HG03460 (cell line): ENCODE data around the gene DENND1A.
"Not testable (repeated sequence)": the region's sequence is repeated elsewhere in the genome, so short reads cannot be mapped to it uniquely, and the experiment has no call there.

ENCODE experiments used
- ATAC-seq: cut with Tn5 transposase; IDR thresholded peaks from one replicate; pipeline ENCODE4 v1.9.1; 2021; ENCODE audit not compliant: unreplicated experiment

DENND1A gene

DNA sequence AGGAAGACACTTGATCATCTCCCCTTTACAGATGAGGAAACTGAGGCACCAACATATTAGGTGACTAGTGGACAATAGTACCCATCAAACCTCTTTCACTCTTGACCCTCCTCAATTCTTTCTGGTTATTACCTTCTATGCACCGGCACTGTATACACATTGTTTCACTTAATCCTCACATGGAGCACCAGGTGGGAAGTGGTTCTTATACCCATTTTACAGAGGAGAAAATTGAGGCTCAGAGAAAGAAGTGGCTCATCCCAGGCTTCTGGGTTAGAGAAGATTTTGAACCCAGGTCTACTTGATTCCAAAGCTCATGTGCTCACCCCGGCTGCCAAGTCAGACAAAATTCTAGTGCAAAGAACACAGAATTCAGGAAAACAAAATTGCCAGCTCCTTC is 17.4 kb upstream of the DENND1A start:
- no peak for ATAC-seq

- ATAC-seq = no peak
Measured at GRCh38 chr9:123946101-123946821, 16.3 kb upstream of the DENND1A start.

GRCh38 chr9:123945532-123945931 is 15.6 kb upstream of the DENND1A start:
- no peak for ATAC-seq

- not testable (repeated sequence) for ATAC-seq
Measured at GRCh38 chr9:123944464-123944863, 14.5 kb upstream of the DENND1A start.

- no peak for ATAC-seq
Measured at GRCh38 chr9:123943671-123944070, 13.7 kb upstream of the DENND1A start.

DNA sequence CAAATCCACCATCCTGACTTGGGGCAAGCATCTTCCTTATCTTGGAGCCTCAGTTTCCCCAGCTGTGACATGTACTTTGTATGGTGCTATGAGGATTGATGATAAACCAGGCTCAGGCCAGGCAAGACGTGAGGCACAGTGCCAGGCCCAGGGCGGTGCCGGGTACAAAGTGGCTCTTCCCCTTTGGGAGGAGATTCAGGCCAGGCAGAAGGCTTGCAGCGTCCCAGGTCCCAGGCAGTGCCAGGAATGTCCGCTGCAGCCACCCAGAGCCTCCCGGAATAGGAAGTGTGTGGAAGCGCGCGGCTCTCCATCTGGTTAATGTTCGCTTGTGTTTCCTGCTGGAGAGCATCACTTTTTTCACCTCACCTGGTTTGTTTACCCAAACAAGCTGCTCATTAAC is 12.6 kb upstream of the DENND1A start:
- no peak for ATAC-seq

GRCh38 chr9:123941524-123942070 is 11.7 kb upstream of the DENND1A start:
- no peak for ATAC-seq

- no peak for ATAC-seq
Measured at GRCh38 chr9:123940721-123941523, 11.0 kb upstream of the DENND1A start.

DNA sequence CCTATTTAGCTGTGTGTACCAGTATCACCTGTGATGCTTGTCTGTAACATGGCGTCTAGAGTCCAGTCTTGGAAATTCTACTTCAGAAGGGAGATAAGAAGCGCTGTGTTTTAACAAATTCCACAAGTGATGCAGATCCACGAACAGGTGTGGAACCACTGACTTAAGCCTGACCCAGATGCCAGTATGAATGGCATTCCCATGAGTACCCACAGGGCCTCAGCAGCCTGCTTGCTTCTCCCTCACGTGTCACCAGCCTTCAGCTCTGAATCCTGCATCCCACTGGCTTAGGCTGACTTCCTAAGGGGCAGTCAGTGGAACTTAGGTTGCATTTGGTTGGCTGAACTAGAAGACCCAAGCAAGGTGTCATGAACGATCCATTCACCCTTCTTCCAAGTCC is 8.5 kb upstream of the DENND1A start:
- ATAC-seq = no peak

DNA sequence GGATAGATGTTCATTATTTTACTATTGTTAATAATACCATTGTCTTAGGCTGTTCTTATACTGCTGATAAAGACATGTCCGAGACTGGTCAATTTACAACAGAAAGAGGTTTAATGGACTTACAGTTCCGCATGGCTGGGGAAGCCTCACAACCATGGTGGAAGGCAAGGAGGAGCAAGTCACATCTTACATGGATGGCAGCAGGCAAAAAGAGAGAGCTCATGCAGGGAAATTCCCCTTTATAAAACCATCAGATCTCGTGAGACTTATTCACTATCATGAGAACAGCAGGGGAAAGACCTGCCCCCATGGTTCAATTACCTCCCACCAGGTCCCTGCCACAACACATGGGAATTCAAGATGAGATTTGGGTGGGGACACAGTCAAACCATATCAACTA is 6.6 kb upstream of the DENND1A start:
- ATAC-seq = not testable (repeated sequence)

- no peak for ATAC-seq
Measured at GRCh38 chr9:123933440-123934212, 3.7 kb upstream of the DENND1A start.

DNA sequence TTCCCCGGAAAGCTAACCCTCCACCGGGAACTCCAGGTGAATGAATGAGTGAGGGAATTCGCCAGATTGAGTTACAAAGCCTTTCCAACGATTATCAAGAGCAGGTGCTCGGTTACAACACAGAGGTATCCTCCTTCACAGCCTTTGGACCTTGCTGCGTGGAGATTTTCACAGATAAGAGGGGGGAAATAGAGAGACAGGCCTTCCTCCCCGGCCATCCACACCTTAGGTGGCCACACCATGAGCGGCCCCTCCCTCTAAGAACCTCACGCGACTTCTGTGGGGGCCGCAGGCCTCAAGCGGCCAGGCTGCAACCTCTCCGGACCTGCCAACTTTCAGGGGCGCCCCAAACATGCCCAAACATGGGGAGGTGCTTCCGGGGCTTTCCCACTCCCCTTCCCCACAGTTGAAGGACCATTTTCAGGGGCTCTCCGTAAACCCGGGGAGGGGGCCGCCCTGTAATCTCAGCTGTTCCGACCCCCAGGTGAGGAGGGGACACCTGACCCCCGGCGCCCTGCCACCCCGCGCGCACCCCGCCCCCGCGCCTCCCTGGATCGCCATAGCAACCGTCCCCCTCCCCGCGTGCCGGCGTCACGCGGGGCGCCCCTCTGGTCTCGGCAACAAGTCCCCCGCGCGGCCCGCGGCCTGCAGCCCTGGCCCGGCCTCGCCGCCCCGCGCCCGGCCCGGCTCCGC is 603 bp downstream of the DENND1A start:
- peak; percentile 29 for ATAC-seq

- no peak for ATAC-seq
Measured at GRCh38 chr9:123928533-123929176, 1.3 kb downstream of the DENND1A start.

- ATAC-seq = no peak
Measured at GRCh38 chr9:123927625-123928532, 2.0 kb downstream of the DENND1A start.

GRCh38 chr9:123926941-123927340 is 3.0 kb downstream of the DENND1A start:
- ATAC-seq = no peak

GRCh38 chr9:123925819-123926218 is 4.1 kb downstream of the DENND1A start:
- no peak for ATAC-seq

GRCh38 chr9:123925161-123925560 is 4.8 kb downstream of the DENND1A start:
- no peak for ATAC-seq

- no peak for ATAC-seq
Measured at GRCh38 chr9:123924727-123925126, 5.2 kb downstream of the DENND1A start.

DNA sequence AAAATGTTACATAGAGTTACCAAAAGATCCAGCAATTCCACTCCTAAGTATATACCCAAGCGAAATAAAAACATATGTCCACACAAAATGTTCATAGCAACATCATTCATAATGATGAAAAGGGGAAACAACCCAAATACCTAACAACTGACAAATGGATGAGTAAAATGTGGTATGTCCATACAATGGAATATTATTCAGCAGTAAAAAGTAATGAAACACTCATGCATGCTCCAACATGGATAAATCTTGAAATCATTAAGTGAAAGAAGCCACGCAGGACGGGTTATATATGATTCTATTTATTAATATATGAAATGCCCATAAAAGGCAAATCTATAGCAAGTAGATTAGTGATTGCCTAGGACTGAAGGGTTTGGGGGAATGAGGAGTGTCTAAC is 6.0 kb downstream of the DENND1A start:
- ATAC-seq = no peak
